ENCODE results near the gene HACL1. TPM values are rescaled to one million over a fixed set of nuclear protein-coding genes. Genes with fewer than 3 reads are reported as not detected.
"Not testable (repeated sequence)": the region's sequence is repeated elsewhere in the genome, so short reads cannot be mapped to it uniquely, and the experiment has no call there.

HACL1 gene
- total and polyA plus RNA-seq, 9 donors: 11.3 to 22.7 (median 17.6) TPM

DNA sequence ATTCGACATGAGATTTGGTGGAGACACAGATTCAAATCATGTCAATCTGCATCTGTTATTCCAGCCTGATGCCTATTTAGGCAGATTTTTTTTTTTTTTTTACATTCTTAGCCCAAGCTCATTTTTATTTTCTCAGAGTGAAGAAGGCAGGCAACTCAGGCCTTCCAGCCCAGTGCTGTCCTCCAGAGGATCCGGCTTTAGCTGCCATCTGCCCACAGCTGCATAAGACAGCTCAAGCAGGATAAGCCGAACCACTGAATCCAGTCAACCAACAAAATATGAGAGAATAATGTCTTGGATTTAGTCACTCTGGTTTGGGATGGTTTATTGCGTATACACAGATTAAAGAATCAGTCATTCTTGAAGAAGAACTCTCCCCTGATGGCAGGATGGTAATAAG lies 60.0 kb downstream of the HACL1 start:
- TF ChIP-seq POLR2A (IDR thresholded peaks at IDR 0.05) (no peak), EP300 (IDR thresholded peaks at IDR 0.05) (no peak)
- TF ChIP-seq, protein P1, sequence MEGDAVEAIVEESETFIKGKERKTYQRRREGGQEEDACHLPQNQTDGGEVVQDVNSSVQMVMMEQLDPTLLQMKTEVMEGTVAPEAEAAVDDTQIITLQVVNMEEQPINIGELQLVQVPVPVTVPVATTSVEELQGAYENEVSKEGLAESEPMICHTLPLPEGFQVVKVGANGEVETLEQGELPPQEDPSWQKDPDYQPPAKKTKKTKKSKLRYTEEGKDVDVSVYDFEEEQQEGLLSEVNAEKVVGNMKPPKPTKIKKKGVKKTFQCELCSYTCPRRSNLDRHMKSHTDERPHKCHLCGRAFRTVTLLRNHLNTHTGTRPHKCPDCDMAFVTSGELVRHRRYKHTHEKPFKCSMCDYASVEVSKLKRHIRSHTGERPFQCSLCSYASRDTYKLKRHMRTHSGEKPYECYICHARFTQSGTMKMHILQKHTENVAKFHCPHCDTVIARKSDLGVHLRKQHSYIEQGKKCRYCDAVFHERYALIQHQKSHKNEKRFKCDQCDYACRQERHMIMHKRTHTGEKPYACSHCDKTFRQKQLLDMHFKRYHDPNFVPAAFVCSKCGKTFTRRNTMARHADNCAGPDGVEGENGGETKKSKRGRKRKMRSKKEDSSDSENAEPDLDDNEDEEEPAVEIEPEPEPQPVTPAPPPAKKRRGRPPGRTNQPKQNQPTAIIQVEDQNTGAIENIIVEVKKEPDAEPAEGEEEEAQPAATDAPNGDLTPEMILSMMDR (IDR thresholded peaks at IDR 0.05): no peak
- intact Hi-C loops (cut with DNase I): no loop called here
- Histone ChIP-seq H3K9me3 (no peaks in the 10 kb centered on the region), H3K4me3 (no peak overlapping the region), H3K36me3 (no peaks in the 10 kb centered on the region), H3K27me3 (no peaks in the 10 kb centered on the region), H3K27ac (no peak overlapping the region), H3K4me1 (ENCODE audit: insufficient read depth) (no peaks in the 10 kb centered on the region)
- 95 to 99% (median 96%) methylated on average over 4 of the region's 4 CpGs for WGBS, 3 donors
- DNase-seq: no peak

DNA sequence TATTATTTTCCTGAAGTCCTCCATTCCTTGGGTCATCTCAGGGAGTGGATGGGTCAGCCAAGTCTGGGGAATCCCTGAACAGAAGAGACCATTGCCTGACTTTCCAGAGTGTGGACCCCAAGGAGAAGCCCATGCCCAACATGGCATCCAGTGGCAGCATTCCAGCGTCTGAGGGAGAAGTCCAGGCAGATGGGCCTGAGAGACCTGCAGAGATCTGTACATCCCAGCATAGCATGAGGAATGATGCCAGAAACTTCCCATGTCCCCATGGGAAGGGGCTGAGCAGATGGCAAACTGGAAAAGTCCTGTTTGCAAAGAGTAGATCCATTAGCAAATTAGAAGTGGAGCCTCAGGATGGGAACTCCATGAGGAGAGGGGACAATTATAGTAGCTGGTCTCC lies 62.3 kb downstream of the HACL1 start:
- Histone ChIP-seq H3K9me3 (no peaks in the 10 kb centered on the region), H3K27me3 (no peaks in the 10 kb centered on the region), H3K4me1 (ENCODE audit: insufficient read depth) (no peaks in the 10 kb centered on the region), H3K4me3 (no peak overlapping the region), H3K36me3 (no peaks in the 10 kb centered on the region), H3K27ac (no peak overlapping the region)
- TF ChIP-seq, protein P1 (IDR thresholded peaks at IDR 0.05): no peak
- no peak for TF ChIP-seq POLR2A (IDR thresholded peaks at IDR 0.05)
- TF ChIP-seq EP300 (IDR thresholded peaks at IDR 0.05): no peak
- intact Hi-C loops (cut with DNase I): no loop called here
- 92 to 98% (median 93%) methylated on average over 1 of the region's 1 CpG for WGBS, 3 donors
- DNase-seq: no peak

DNA sequence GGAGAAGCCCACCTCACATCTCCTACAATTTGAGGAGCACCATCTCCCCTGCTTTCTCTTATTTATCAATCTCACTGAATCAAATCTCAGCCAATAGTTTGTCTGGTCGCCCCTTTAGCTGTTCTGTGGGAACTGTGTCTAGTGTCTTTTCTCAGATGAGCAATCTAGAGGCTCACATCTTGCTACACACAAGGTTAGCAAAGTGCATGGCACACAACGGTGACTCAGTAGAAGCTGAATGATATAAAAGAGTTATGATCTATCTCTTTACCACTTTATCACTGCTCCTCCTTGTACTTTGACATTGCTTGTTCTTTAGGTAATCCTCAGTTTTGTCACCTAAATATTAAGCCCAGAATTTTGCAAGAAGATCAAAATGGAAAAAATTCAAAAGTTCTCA lies 63.0 kb downstream of the HACL1 start:
- no peak for DNase-seq
- Histone ChIP-seq H3K36me3 (no peaks in the 10 kb centered on the region), H3K4me1 (ENCODE audit: insufficient read depth) (no peaks in the 10 kb centered on the region), H3K27ac (no peak overlapping the region), H3K4me3 (no peak overlapping the region), H3K9me3 (no peaks in the 10 kb centered on the region), H3K27me3 (no peaks in the 10 kb centered on the region)
- 80 to 94% (median 91%) methylated on average over 2 of the region's 2 CpGs for WGBS, 3 donors
- intact Hi-C loops (cut with DNase I): no loop called here
- TF ChIP-seq, protein P1 (IDR thresholded peaks at IDR 0.05): no peak

DNA sequence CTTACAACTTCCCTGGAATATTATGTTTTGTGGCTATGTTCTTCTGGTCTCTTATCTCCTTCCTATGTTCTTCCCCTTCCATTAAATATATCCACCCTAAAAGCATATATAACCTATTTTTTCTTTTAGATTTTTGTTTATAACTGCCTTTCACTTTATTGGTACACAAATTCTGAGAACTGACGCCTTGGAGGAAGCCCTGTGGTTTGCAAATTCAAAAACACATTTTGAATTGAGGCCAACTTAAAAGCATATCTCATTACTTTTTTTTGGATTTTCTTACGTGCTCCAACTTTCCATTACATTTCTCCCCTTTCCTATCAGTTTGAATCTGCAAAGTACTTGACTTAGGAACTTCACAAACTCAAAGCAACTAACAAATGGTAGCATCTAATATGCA lies 64.5 kb downstream of the HACL1 start:
- H3K27me3 ChIP-seq: no peaks in the 10 kb centered on the region
- H3K27ac ChIP-seq: no peak overlapping the region
- DNase-seq: no peak
- H3K4me3 ChIP-seq: no peak overlapping the region
- no peak for TF ChIP-seq EP300 (IDR thresholded peaks at IDR 0.05)
- no peak for TF ChIP-seq POLR2A (IDR thresholded peaks at IDR 0.05)
- TF ChIP-seq, protein P1 (IDR thresholded peaks at IDR 0.05): no peak
- no peaks in the 10 kb centered on the region for H3K4me1 ChIP-seq (ENCODE audit: insufficient read depth)
- intact Hi-C loops (cut with DNase I): no loop called here
- 29 to 33% (median 33%) methylated on average over 2 of the region's 2 CpGs for WGBS, 3 donors
- H3K9me3 ChIP-seq: no peaks in the 10 kb centered on the region
- H3K36me3 ChIP-seq: no peaks in the 10 kb centered on the region

DNA sequence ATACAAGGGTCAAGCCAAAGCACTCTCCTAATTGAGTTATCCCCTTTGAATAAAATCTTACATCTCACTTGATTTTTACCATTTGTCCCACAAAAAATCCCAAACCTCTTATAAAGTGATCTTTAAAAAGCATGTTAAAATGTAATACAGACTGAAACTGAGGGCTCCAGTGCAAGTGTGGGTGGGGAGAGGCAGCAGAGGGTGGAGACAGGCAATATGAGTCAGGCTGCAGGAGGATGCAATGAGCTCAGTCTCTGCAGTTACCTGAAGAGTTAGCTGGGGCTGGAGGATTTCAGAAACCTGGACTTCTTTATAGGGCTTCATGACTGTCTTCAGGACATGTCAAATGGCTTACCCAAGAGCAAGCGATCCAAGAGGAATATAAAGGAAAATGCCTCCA lies 65.6 kb downstream of the HACL1 start:
- Histone ChIP-seq H3K36me3 (no peaks in the 10 kb centered on the region), H3K27me3 (no peaks in the 10 kb centered on the region), H3K9me3 (no peaks in the 10 kb centered on the region), H3K4me3 (no peak overlapping the region), H3K4me1 (ENCODE audit: insufficient read depth) (no peaks in the 10 kb centered on the region), H3K27ac (no peak overlapping the region)
- TF ChIP-seq, protein P1 (IDR thresholded peaks at IDR 0.05): no peak
- no peak for TF ChIP-seq POLR2A (IDR thresholded peaks at IDR 0.05)
- TF ChIP-seq EP300 (IDR thresholded peaks at IDR 0.05): no peak
- WGBS, 3 donors: 93 to 100% (median 94%) methylated on average over 1 of the region's 1 CpG
- intact Hi-C loops (cut with DNase I): no loop called here
- DNase-seq: no peak

DNA sequence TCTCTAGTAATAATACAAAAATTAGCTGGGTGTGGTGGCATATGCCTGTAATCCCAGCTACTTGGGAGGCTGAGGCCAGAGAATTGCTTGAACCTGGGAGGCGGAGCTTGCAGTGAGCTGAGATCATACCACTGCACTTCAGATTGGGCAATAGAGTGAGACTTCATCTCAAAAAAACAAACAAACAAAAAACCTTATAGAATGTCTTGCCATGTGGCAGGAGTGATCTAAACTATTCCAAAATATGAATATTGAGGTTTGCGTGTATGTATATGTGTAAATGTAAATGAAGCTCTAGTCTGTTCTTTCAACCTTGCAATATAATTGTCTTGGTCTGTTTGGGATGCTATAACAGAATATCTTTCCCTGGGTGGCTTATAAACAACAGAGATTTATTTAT lies 68.8 kb downstream of the HACL1 start:
- DNase-seq; H3K9me3 ChIP-seq; H3K36me3 ChIP-seq; H3K27ac ChIP-seq; H3K4me3 ChIP-seq; H3K27me3 ChIP-seq; H3K4me1 ChIP-seq (ENCODE audit: insufficient read depth); intact Hi-C loops (cut with DNase I): not testable (repeated sequence)
- WGBS, 3 donors: 96 to 100% (median 98%) methylated on average over 2 of the region's 2 CpGs
